Ascending aorta (tissue), 2 donors: ENCODE measurements around the gene ENTREP1. TPM values are rescaled to one million over a fixed set of nuclear protein-coding genes. Genes with fewer than 3 reads are reported as not detected.

ENCODE experiments used
- DNase-seq, 2 donors: peaks; one replicate each; pipeline ENCODE4 v3.0.0-alpha.2; 2019; ENCODE audit warnings: low spot score in 2 of 2
- H3K27ac ChIP-seq, 2 donors: fragments of 200-600 bp; sonication (generic); one replicate each; pipeline ENCODE4 v1.5.1; 2016 to 2017; ENCODE audit warnings: mild to moderate bottlenecking in 1 of 2
- H3K27me3 ChIP-seq: fragments of 200-600 bp; sonication (generic); one replicate; pipeline ENCODE4 v1.5.1; 2017
- H3K36me3 ChIP-seq, 2 donors: fragments of 200-600 bp; sonication (generic); one replicate each; pipeline ENCODE4 v1.5.1; 2016
- H3K4me1 ChIP-seq, 2 donors: fragments of 200-600 bp; sonication (generic); one replicate each; pipeline ENCODE4 v1.5.1; 2016 to 2017; ENCODE audit warnings: mild to moderate bottlenecking in 1 of 2
- H3K4me3 ChIP-seq, 2 donors: fragments of 200-600 bp; sonication (generic); one replicate each; pipeline ENCODE4 v1.5.1; 2016 to 2017; ENCODE audit warnings: mild to moderate bottlenecking in 1 of 2
- H3K9me3 ChIP-seq, 2 donors: fragments of 200-600 bp; sonication (generic); one replicate each; pipeline ENCODE4 v1.5.1; 2016
- intact Hi-C: fragments of 100-400 bp; cut with DNase I; formaldehyde crosslinking; loops from one replicate; pipeline ENCODE4 v1.15.1; 2023
- total RNA-seq: library from RNA; depleted of rRNA; stranded (reverse); fragments of >200 nt; gene quantifications from one replicate; pipeline ENCODE4 v1.1.0, GENCODE V29; 2016
- TF ChIP-seq, protein P1 (sequence below), 3 experiments: fragments of 200-600 bp in 2 of 3; fragments of 450-650 bp in 1 of 3; sonication (generic) in 2 of 3; IDR thresholded peaks; one replicate each; pipeline ENCODE4 v1.5.1; 2016 to 2019; ENCODE audit warnings: antibody characterized with exemption in 3 of 3, mild to moderate bottlenecking in 1 of 3, moderate library complexity in 1 of 3

ENTREP1 gene
- total RNA-seq, 1 donor from 2014 or later, result 4.2 TPM

DNA sequence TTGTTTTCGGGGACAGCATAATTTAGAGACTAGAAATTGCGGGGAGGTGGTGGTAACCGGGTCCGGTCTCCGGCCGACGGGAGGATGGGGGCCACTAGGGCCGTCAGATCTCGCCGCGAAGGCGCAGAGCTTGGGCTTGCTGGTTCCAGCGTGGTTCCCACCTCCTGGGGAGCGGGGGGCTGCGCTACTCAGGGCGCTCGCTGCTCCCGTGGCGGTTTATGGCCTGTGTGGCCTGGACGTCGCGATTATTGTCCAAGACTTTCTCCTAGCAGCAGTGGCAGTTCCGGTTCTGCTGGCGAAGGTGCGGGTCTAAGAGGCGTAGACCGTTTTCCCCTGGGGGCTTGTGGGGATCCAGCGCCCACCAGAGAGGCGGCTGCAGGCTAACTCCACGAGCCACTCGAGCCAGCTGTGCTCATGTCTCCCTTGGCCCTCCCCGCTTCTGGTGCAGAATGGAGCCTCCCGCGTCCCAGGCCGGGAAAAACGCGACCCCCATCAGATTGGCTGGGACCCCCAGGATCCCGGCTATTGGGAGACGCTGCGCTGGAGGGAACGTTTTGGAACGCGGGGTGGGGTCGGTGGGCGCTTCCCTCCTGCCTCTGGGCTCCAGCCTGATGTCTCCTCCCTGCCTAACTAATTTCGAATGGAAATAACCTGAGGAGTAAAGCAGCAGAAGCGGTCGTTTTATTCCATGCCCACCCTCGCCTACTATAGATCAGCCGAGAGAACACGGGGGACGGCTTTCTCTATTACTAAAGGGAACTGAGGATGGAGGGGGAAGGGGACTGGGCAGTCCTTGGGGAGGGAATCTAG, 87.1 kb downstream of the ENTREP1 start:
- TF ChIP-seq, protein P1, sequence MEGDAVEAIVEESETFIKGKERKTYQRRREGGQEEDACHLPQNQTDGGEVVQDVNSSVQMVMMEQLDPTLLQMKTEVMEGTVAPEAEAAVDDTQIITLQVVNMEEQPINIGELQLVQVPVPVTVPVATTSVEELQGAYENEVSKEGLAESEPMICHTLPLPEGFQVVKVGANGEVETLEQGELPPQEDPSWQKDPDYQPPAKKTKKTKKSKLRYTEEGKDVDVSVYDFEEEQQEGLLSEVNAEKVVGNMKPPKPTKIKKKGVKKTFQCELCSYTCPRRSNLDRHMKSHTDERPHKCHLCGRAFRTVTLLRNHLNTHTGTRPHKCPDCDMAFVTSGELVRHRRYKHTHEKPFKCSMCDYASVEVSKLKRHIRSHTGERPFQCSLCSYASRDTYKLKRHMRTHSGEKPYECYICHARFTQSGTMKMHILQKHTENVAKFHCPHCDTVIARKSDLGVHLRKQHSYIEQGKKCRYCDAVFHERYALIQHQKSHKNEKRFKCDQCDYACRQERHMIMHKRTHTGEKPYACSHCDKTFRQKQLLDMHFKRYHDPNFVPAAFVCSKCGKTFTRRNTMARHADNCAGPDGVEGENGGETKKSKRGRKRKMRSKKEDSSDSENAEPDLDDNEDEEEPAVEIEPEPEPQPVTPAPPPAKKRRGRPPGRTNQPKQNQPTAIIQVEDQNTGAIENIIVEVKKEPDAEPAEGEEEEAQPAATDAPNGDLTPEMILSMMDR (IDR thresholded peaks at IDR 0.05), result no peak
- H3K27ac ChIP-seq, result no peak overlapping the region
- DNase-seq, result no peak
- H3K4me3 ChIP-seq, result no peak overlapping the region
- H3K36me3 ChIP-seq, result no peaks in the 10 kb centered on the region
- no peaks in the 10 kb centered on the region for H3K27me3 ChIP-seq
- H3K4me1 ChIP-seq, result no peaks in the 10 kb centered on the region
- no peaks in the 10 kb centered on the region for H3K9me3 ChIP-seq
- intact Hi-C loops, result no loop called here

DNA sequence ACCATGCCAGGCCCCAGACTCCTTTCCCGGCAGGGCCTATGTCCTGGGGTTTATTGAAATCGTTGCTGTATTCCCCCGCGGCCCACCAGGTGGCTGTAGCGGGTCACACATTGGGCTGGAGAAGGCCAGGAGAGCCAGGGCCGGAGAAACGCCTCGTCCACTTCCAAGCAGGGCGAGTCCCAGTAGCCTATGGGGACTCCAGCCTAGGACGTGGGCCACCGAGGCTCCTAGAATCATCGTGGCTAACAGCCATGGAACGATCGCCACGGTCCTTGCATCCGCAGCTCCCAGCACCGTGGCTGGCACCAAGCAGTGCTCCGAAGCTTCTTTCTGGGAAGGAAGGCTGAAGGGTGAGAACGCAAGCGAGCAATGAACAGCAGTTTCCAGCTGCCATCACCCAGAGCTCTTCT, 87.7 kb downstream of the ENTREP1 start:
- TF ChIP-seq, protein P1 (IDR thresholded peaks at IDR 0.05), result peak; percentile 25 to 75 (median 58)
- DNase-seq, result peak in 1 of 2 donors; percentile 79
- no peaks in the 10 kb centered on the region for H3K9me3 ChIP-seq
- no peaks in the 10 kb centered on the region for H3K4me1 ChIP-seq
- no peak overlapping the region for H3K27ac ChIP-seq
- H3K4me3 ChIP-seq, result peak overlapping the region in 1 of 2 donors; percentile 36
- no peaks in the 10 kb centered on the region for H3K36me3 ChIP-seq
- no peaks in the 10 kb centered on the region for H3K27me3 ChIP-seq
- intact Hi-C loops, result no loop called here

DNA sequence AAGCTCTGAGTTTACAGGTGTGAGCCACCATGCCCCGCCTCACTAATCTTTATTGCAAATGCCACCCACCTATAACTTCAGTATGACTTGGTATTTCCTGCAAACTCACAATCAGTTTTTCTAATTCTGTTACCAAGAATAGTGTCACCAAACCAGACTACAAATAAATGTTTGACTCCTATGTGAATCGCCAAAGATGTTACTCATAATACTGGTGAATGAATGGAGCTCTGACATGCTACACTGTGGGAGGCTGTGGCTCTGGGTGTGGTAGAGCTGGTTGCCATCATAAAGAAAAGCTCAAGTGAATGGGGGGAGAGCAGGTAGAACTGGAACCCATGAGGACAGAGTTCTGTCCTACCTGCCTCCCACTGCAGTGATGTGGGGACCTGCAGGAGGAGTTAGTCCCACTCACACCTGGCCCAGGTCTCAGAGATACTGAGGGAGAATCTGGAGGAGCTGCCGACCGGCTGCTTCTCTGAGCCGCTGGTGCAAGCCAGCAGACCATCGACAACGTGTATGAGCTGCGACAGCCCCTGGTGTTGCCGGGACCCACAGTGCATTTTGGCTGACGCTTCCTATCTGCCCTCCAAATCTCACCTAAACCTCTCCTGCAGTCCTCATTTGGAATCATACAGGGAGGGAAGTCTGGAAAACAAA, 95.7 kb downstream of the ENTREP1 start:
- Histone ChIP-seq H3K4me3 (no peak overlapping the region), H3K4me1 (no peaks in the 10 kb centered on the region), H3K27ac (no peak overlapping the region), H3K36me3 (no peaks in the 10 kb centered on the region), H3K9me3 (no peaks in the 10 kb centered on the region), H3K27me3 (no peaks in the 10 kb centered on the region)
- TF ChIP-seq, protein P1 (IDR thresholded peaks at IDR 0.05), result no peak
- DNase-seq, result no peak
- intact Hi-C loops, result loop anchor here (5.0 kb wide), 1 partner anchor 457 kb away; no protein-coding TSS in a partner anchor

DNA sequence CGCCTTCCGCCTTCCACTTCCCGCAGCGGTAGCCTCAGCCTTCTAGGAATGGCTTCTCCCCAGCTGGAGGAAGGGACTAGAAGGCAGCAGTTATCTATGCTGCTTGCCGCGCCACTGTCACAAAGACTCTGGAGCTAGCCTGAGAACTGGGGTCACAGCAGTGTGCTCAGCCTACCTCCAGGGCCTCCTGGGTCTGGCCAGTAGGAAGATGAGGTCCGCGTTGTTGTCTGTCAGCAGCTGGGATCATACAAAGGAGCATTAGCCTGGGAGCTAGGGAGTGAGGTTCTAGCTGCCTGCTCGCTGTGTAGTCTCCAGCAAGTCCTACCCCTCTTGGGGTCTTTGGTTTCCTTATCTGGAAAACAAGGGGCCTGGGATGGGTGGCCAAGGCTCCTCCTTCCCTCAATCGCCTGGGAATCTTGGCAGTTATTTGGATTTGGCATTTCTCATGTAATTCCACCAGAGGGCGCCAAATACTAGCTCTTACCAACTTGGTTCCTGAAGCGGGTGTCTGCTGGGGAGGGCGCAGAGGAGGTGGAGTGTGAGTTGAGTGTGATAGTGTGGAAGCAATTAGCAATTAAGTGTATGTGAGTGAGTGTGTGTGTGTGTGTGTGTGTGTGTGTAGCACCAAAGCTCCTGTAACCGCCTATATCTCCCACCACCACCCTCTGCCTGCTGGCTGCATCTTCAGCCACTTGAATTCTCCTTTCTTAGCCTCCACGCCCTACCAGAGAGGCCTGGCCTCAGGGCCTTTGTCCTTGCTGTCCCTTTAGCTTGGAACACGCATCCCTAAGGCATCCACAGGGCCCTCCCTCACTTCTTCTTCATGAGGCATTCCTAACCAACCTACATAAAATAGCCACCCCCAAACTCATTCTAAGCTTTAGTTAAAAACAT, 97.1 kb downstream of the ENTREP1 start:
- H3K4me3 ChIP-seq, result no peak overlapping the region
- intact Hi-C loops, result loop anchor here (2.0 to 5.0 kb wide), 3 partner anchors 127 to 497 kb away; no protein-coding TSS in a partner anchor
- H3K9me3 ChIP-seq, result no peaks in the 10 kb centered on the region
- no peaks in the 10 kb centered on the region for H3K27me3 ChIP-seq
- H3K27ac ChIP-seq, result no peak overlapping the region
- TF ChIP-seq, protein P1 (IDR thresholded peaks at IDR 0.05), result peak; percentile 63 to 88 (median 67)
- H3K36me3 ChIP-seq, result no peaks in the 10 kb centered on the region
- H3K4me1 ChIP-seq, result no peaks in the 10 kb centered on the region
- no peak for DNase-seq

DNA sequence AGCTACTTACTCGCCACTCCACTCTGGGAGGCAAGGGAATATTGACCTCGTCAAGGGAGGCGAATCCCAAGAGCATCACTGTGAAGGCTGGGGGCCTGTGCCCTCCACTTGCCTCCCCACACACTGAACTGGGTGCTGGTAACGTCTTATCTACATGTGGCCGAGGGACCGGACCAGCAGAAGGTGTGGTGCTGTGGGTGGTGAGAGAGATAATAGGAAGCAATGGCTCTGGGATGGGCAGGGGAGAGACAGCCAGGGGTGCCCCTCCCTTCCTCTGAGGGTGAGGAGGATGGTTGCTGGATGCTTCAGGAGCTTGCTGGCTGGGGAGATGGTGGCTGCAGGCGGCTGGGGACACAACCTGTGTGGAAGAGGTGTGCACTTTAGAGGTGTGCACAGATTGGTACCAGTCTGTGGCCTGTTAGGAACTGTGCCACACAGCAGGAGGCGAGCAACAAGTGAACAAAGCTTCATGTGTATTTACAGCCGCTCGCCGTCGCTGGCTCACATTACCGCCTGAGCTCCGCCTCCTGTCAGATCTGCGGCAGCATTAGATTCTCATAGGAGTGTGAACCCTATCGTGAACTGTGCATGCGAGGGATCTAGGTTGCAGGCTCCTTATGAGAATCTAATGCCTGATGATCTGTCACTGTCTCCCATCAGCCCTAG, 100.3 kb downstream of the ENTREP1 start:
- intact Hi-C loops, result no loop called here
- TF ChIP-seq, protein P1 (IDR thresholded peaks at IDR 0.05), result no peak

More for the DNA sequence above, 100.3 kb downstream of the ENTREP1 start:
- no peaks in the 10 kb centered on the region for H3K36me3 ChIP-seq
- no peak overlapping the region for H3K27ac ChIP-seq
- H3K9me3 ChIP-seq, result no peaks in the 10 kb centered on the region
- no peak for DNase-seq
- no peaks in the 10 kb centered on the region for H3K27me3 ChIP-seq
- no peaks in the 10 kb centered on the region for H3K4me1 ChIP-seq
- no peak overlapping the region for H3K4me3 ChIP-seq
